HG03457 (cell line): ENCODE results near the gene MEP1B.
"Not testable (repeated sequence)": the region's sequence is repeated elsewhere in the genome, so short reads cannot be mapped to it uniquely, and the experiment has no call there.

Source experiments
- ATAC-seq: cut with Tn5 transposase; IDR thresholded peaks from one replicate; pipeline ENCODE4 v1.9.1; 2021; ENCODE audit warnings: moderate number of reproducible peaks; ENCODE audit not compliant: unreplicated experiment

MEP1B gene

DNA sequence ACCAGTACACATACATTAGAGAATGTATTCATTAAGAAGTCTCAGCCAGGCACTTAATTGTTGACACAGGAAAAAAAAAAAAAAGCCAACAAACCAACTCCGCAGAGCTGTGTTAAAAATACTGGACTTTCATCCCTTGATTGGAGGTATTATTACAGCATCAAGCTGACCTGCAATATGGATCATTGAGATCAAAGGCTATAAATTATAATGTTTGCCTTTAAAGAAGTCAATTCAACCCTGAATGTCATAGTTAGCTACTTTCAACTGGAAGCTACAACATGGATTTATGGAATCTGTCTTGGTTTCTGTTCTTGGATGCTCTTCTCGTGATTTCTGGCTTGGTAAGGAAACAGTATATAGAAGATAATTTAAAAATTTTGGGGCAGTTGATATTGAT lies at the start of gene MEP1B:
Gene MEP1B, plus strand, starts transcription at position 250 of the 400 bp plus-strand sequence. Its CDS starts 32 bp downstream, at position 282.
- ATAC-seq, result no peak

DNA sequence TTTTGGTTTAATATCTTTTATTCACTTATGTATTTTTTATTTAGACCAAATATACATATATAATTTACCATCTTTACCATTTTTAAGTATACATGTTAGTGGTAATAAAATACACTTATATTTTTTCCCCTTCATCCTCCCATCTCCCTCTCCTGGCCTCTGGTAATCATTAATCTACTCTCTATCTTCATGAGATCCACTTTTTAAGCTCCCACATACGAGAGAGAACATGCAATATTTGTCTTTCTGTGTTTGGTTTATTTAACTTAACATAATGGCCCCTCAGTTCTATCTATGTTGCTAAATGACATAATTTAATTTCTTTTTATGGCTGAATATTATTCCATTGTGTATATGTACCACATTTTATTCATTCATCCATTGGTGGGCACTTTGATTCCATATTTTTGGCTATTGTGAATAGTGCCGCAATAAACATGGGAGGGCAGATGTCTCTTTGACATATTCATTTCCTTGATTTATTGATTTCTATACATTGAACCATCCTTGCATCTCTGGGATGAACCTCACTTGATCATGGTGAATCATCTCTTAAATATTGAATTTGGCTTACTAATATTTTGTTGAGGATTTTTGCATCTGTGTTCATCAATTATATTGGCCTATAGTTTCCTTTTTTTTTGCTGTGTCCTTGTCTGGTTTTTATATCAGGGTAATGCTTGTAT lies 41.5 kb upstream of the MEP1B start:
- ATAC-seq, result no peak

DNA sequence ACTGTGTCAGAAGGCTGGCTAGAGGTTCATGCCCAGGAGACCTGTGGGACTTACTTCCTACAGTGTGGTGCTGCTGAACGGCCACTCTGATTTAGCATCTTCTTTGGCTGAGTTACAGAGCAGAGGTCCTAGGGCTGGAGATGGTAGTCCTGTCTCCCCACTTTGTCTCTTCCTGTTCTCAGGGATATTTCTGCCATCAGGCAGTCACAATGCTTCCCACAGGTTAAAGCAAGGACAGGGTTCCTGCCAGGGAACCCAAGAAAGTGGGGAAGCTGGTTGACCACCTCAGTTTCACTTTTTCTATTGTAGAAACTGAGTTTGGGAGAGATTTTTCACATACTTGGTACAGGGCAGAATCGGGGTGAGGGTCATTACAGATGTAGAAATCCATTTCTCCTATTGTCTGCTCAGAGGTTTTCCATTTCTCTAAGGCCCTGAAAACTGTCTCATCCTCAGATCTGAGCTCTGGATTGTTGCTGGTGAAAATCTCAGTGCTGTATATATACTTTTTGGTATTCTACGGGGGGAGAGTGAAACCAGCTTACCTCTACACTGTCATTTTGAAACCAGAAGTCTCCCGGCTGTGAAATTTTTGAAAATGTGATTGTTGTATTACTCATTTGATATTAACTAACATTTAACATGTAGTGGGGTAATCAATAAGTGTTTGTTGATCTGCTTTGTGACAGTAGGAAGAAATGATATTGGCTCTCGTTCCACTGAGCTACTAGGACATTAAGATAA lies 37.0 kb upstream of the MEP1B start:
- ATAC-seq, result peak; percentile 81

GRCh38 chr18:32156855-32157254 lies 33.0 kb upstream of the MEP1B start:
- no peak for ATAC-seq

GRCh38 chr18:32157580-32157979 lies 32.3 kb upstream of the MEP1B start:
- ATAC-seq, result no peak

- peak; percentile 90 for ATAC-seq
Measured at GRCh38 chr18:32158108-32158624, 31.7 kb upstream of the MEP1B start.

GRCh38 chr18:32158631-32159030 lies 31.2 kb upstream of the MEP1B start:
- ATAC-seq, result not testable (repeated sequence)

- no peak for ATAC-seq
Measured at GRCh38 chr18:32160547-32160946, 29.3 kb upstream of the MEP1B start.

GRCh38 chr18:32167980-32168730 lies 21.7 kb upstream of the MEP1B start:
- ATAC-seq, result no peak

DNA sequence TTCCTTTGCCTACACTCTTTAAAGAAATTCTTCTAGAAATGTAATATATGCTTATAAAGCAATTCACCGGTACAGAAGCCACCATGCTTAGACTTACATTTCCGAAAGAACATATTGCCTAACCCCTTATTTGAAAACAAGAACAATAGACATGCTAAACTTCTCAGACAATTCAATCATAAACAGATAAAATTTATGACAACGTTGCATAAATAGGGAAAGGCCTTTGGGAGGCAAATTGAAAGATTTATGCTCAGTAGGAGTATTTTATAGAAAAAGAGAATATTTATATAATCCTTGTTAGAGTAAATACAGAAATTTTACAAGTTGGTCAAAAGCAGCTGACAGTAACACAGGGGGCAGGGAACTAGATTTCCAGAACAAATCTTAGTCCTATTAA lies 16.2 kb upstream of the MEP1B start:
- ATAC-seq, result no peak

DNA sequence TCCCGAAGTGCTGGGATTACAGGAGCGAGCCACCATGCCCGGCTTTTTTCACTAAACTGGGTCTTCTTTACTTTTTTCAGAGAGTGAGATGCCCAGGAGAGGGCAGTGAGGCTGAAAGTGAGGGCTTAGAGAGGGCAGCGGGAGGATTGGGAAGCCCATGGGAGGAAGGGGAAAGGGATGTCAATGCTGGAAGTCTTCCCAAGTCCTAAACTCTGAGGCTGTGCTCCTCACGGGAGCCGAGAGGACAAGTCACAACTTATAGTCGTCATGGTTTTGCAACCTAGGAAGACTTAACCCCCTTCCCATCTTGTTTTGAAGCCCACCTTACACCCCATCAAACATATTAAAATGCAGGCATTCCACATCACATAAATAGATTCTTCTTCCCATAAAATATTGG lies 15.1 kb upstream of the MEP1B start:
- no peak for ATAC-seq

DNA sequence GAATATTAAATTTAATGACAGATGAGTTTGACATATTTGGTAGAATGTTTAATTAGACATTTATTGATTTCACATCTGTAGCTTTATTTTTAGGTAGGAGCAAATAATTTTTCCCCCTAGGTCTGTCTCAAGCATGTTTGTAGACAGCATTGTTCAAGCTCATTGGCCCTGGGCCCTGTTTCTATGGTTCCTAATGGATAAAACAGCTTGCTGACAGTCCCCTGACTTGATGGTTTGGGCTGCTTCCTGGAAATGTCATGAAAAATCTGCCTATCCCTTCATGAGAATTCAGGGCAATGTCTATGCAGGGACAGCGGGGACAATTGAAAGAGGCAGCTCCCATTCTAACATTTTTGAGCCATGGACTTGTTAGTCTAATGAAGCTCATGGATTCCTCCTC lies 14.6 kb upstream of the MEP1B start:
- ATAC-seq, result no peak

DNA sequence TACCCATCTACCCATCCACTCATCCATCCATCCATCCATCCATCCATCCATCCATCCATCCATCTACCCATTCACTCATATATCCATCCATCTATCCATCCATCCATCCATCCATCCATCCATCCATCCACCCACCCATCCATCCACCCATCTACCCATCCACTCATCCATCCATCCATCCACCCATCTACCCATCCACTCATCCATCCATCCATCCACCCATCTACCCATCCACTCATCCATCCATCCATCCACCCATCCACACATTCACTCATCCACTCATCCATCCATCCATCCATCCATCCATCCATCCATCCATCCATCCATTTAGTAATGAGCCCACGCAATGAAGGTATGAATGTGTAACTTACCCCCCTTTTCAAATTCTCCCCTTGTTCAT lies 13.1 kb upstream of the MEP1B start:
- ATAC-seq, result not testable (repeated sequence)

GRCh38 chr18:32177530-32177929 lies 12.3 kb upstream of the MEP1B start:
- no peak for ATAC-seq

- ATAC-seq, result no peak
Measured at GRCh38 chr18:32183503-32183902, 6.3 kb upstream of the MEP1B start.

- no peak for ATAC-seq
Measured at GRCh38 chr18:32190209-32190608, 370 bp downstream of the MEP1B start.

GRCh38 chr18:32195881-32196815 lies 6.3 kb downstream of the MEP1B start:
- ATAC-seq, result no peak

GRCh38 chr18:32200766-32201165 lies 10.9 kb downstream of the MEP1B start:
- no peak for ATAC-seq

GRCh38 chr18:32201948-32202672 lies 12.3 kb downstream of the MEP1B start:
- ATAC-seq, result no peak

- no peak for ATAC-seq
Measured at GRCh38 chr18:32208023-32208422, 18.2 kb downstream of the MEP1B start.
